ENCODE data around the gene DYDC1.
"Not testable (repeated sequence)": the region's sequence is repeated elsewhere in the genome, so short reads cannot be mapped to it uniquely, and the experiment has no call there.

The DYDC1 gene

GRCh38 chr10:80356563-80356988 is at the start of gene DYDC1, which contains the start of gene DYDC2:
DYDC1 (minus strand) TSS chr10:80356755; CDS start chr10:80352601, 4,154 bp downstream.
DYDC2 (plus strand) TSS chr10:80356781; CDS start chr10:80362444, 5,663 bp downstream.
- peak; percentile 17 to 42 for DNase-seq

DNA sequence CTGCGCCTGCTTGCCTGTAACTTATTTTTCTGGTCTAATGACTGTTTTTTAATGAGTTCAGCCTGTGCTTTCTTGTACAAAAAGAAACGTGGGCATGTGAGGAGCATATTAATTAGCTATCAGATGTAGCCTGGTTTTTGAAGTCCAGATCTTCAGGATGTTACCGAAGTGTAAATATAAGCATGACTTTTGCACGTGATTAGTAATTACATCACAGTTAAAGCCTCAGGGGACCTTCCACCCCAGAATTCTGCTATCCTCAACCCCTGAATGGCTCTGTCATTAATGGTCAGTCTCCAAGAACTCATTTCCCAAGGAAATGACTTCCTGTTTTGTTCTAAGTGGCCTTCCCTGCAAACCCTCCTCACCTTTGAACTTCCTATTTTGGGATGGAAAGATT is 49.6 kb upstream of the DYDC1 start:
- DNase-seq = no peak

DNA sequence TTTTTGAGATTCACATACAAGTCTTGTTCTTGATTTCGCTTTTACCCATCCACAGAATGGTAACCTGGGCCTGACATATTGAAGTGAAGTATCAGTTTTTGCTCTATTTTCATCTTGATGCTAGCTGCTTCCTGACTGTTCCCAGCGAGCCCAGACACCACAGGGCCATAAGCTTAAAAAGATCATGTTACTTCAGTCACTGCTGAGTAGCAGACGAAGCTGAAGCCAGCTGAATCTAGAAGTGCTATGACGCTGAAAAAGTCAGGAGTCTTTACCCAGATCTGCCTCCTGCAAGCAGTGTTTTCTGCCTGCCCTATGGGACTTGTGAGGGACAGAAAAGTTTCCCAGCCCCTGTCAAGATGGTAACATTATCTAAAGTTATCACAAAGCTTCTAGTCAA is 49.1 kb upstream of the DYDC1 start:
- no peak for DNase-seq

GRCh38 chr10:80405035-80405434 is 48.5 kb upstream of the DYDC1 start:
- DNase-seq = no peak

GRCh38 chr10:80400136-80400804 is 43.7 kb upstream of the DYDC1 start:
- no peak for DNase-seq

- no peak for DNase-seq
These were observed 40.5 kb upstream of the DYDC1 start for GRCh38 chr10:80397014-80397413.

DNA sequence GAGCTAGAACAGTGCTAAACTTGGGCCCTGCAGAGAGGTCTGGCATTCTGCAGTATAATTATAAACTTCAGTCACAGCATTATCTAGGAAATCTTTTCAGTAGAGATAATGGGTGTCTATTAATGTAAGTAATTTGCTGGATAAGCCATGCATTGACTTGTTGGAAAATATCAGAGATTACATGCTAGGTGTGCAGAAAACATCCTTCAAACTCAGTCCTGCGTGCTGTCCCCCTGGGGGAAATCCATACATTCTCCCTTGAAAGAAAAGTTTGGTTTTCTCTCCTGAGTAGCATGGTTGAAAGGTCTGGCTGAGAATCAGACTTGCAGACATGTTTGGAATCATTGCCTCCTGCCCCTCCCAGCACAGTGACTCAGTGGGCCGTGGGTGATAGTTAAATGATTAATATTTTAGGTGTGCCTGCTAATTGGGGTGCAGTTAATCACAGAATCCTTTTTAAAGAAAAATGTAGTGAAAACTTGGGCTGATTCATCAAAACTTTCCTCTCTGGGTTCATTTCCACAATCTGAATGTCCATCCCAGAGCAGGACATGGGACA is 37.9 kb upstream of the DYDC1 start:
- no peak for DNase-seq

- DNase-seq = no peak
These were observed 35.7 kb upstream of the DYDC1 start for GRCh38 chr10:80392250-80392649.

- DNase-seq = no peak
These were observed 34.2 kb upstream of the DYDC1 start for GRCh38 chr10:80390740-80391139.

DNA sequence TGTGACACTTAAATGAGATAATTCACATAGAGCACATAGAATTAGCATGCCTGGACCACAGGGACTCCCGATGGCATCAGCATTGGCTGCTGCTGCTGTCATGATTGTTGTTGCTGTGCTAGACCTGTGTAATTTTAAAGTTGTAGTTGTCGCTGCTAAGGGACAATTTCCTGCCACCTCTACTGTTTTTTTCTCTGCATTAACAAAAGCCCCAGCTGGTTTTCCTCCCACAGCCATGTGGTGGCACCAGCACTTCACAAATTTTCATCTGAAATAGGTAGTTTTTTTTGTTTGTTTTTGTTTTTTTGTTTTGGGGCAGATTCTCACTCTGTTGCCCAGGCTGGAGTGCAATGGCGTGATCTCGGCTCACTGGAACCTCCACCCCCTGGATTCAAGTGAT is 26.4 kb upstream of the DYDC1 start:
- peak; percentile 54 for DNase-seq

DNA sequence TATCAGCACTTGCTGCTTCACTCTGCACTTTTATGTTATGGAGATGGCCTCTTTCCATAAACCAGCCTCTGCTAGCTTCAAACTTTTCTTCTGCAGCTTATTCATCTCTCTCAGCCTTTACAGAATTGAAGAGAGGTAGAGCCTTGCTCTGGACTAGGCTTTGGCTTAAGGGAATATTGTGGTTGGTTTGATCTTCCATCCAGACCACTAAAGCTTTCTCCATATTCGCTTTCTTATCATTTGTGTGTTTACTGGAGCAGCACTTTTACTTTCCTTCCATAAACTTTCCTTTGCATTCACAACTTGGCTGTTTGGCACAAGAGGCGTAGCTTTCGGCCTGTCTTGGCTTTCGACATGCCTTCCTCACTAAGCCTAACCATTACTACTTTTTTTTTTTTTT is 23.6 kb upstream of the DYDC1 start:
- no peak for DNase-seq

DNA sequence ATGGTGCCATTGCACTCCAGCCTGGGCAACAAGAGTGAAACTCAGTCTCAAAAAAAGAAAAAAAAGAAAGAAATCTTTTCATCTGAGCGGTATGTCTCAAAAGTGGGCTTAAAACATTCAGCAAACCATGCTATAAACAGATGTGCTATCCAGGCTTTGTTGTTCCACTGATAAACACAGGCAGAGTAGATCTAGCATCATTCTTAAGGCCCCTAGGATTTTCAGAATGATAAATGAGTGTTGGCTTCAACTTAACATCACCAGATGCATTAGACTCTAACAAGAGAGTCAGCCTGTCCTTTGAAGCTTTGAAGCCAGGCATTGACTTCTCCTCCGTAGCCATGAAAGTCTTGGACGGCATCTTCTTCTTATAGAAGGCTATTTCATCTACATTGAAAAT is 23.1 kb upstream of the DYDC1 start:
- no peak for DNase-seq

GRCh38 chr10:80373502-80373901 is 16.9 kb upstream of the DYDC1 start:
- DNase-seq = no peak

- DNase-seq = no peak
These were observed 16.1 kb upstream of the DYDC1 start for GRCh38 chr10:80372675-80373074.

DNA sequence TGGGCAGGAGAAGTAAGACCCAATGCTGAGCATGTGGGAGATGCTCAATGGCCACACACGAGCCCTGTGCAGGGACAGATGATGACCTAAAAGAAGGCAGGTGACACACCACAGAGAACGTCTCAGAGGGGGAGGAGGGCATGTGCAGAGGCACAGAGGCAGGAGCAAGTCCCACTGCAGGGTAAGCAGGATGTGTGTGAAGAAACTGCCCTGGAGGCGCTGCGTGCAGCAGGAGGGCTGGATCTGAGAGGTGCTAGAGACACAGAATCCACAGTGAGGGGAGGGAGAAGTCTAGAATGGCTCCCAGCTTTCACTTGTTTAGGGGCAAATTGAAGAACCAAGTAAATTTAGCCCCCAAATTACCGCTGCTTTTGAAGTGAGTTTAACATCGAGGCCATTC is 14.9 kb upstream of the DYDC1 start:
- DNase-seq = no peak

- no peak for DNase-seq
These were observed 9.0 kb upstream of the DYDC1 start for GRCh38 chr10:80365510-80365909.

DNA sequence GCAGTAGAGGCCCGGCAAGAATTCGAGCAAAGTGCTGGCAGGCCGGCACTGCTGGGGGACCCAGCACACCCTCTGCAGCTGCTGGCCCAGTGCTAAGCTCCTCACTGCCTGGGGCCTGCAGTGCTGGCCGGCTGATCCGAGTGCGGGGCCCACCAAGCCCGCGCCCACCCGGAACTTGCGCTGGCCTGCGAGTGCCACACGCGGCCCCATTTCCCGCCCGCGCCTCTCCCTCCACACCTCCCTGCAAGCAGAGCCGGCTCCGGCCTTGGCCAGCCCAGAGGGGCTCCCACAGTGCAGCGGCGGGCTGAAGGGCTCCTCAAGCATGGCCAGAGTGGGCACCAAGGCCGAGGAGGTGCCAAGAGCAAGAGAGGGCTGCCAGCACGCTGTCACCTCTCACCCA is 3.1 kb upstream of the DYDC1 start:
- no peak for DNase-seq

DNA sequence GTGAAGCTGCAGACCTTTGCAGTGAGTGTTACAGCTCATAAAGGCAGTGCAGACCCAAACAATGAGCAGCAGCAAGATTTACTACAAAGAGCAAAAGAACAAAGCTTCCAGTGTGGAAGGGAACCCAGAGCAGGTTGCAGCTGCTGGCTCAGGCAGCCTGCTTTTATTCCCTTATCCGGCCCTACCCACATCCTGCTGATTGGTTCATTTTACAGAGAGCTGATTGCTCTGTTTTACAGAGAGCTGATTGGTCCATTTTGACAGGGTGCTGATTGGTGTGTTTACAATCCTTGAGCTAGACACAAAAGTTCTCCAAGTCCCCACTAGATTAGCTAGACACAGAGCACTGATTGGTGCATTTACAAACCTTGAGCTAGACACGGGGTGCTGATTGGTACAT is 2.4 kb upstream of the DYDC1 start:
- not testable (repeated sequence) for DNase-seq

GRCh38 chr10:80357851-80358125 is 1.2 kb upstream of the DYDC1 start:
- DNase-seq = no peak

DNA sequence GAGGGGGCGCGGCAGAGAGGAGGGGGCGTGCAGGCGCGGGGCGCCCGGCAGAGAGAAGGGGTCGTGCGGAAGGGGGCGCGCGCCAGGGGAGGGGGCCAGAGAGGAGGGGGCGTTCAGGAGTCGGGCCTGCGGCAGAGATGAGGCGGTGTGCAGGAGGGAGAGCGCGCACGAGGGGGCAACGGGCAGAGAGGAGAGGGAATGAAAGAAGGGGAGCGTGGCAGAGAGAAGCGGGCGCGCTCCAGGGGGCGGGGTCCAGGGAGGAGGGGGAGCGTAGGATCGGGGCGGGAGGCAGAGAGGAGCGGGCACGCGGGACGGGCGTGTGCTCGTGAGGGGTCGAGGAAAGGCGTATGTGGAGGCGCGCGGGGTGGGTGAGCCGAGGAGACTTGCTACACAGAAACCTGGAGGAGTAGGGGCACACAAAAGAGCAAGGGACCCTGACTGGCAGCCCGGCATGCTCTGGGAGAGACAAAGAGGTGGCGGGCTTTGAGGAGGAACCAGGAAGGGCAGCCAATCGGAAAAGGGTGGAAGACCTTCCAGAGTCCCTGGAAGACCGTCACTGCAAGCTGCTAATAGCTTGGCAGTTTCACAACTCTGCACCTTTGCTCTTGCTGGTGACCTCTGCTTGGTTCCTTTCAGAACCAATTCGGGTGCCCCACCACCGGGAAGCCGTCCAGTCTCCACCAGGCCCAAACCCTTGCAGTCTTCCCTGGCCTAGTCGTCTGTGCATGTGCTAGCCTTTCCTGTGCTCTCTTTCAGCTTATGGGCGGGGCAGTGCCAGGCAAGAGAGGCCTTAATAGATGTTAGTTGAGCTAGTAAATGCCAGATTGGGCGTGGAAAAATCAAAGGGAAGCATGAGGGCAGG is 665 bp upstream of the DYDC1 start:
- no peak for DNase-seq

GRCh38 chr10:80351220-80351619 is 5.3 kb downstream of the DYDC1 start:
- DNase-seq = no peak

GRCh38 chr10:80350251-80350650 is 6.3 kb downstream of the DYDC1 start:
- no peak for DNase-seq

GRCh38 chr10:80344912-80345311 is 11.6 kb downstream of the DYDC1 start:
- no peak for DNase-seq

DNA sequence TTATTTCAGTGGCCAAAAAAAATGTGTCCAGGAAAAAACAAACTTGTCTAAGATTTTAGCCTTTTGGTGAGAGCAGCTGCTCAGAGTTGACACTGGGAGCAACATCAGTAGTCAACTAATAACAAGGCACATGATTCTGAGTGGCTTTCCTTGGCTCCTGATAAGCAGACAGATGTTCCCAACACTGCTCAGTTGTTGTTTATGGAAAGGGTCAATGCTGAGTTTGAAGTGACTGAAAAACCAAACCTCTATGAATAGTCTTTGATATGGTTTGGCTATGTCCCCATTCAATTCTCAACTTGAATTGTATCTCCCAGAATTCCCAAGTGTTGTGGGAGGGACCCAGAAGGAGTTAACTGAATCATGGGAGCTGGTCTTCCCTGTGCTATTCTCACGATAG is 12.3 kb downstream of the DYDC1 start:
- no peak for DNase-seq

Measured in CD4-positive, alpha-beta T cell treated with Interleukin-1 beta for 1 hour (primary cell).